Subcutaneous adipose tissue (tissue), 4 donors: ENCODE measurements around the gene EFCAB9. TPM values are rescaled to one million over a fixed set of nuclear protein-coding genes. Genes with fewer than 3 reads are reported as not detected.

Experiments used
- total RNA-seq, 4 donors: library from RNA; depleted of rRNA; stranded (reverse); fragments of >200 nt; gene quantifications; one replicate each; pipeline ENCODE4 v1.1.0, GENCODE V29; 2016
- TF ChIP-seq, protein P1 (sequence below): fragments of 450-650 bp; IDR thresholded peaks from one replicate; pipeline ENCODE4 v1.5.1; 2016; ENCODE audit warnings: low read depth, mild to moderate bottlenecking, control low read depth, antibody characterized with exemption, moderate library complexity

Gene EFCAB9
- total RNA-seq, 4 donors from 2014 or later, result not detected

- TF ChIP-seq, protein P1, sequence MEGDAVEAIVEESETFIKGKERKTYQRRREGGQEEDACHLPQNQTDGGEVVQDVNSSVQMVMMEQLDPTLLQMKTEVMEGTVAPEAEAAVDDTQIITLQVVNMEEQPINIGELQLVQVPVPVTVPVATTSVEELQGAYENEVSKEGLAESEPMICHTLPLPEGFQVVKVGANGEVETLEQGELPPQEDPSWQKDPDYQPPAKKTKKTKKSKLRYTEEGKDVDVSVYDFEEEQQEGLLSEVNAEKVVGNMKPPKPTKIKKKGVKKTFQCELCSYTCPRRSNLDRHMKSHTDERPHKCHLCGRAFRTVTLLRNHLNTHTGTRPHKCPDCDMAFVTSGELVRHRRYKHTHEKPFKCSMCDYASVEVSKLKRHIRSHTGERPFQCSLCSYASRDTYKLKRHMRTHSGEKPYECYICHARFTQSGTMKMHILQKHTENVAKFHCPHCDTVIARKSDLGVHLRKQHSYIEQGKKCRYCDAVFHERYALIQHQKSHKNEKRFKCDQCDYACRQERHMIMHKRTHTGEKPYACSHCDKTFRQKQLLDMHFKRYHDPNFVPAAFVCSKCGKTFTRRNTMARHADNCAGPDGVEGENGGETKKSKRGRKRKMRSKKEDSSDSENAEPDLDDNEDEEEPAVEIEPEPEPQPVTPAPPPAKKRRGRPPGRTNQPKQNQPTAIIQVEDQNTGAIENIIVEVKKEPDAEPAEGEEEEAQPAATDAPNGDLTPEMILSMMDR, result no peak
Observed at GRCh38 chr5:172149073-172149472, 44.9 kb upstream of the EFCAB9 start.

DNA sequence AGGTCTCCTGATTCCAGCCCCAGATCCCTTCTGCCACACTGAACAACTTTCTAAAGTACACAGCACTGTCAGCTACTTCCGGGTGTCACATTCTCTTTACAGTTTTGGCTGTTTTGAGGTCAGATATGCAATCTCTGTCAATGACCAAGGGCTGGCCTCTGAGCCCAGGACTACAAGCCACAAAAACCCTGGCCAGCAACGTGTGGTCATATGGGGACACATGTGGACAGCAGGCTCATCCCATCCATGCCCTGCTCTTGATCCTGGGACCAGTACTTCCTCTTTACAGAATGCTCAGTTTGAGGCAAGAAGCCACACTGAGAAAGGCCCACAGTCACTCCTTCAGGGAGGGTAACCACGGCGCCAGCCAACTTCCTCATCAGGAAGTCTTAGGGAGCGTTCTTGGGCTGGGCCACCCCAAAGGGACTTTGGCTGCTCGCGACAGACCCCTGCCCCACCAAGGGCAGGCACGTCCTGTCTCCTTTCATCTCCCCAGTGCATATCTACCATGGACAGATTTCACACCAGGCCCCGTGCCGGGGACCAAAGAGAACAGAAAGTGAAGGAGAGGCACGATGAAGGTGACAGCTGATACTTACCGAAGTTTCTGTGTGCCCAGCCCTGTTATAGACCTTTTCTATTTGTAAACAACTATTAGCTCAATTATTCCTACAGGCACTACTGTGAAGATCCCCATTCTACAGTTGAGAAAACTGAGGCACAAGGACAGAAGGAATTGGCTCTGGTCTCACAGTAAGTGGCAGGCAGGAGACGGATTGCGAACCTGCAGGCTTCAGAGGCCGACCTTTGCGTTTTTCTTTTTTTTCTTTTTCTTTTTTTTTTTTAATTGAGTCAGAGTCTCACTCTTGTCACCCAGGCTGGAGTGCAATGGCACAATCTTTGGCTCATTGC, 43.2 kb upstream of the EFCAB9 start:
- TF ChIP-seq, protein P1, result no peak

DNA sequence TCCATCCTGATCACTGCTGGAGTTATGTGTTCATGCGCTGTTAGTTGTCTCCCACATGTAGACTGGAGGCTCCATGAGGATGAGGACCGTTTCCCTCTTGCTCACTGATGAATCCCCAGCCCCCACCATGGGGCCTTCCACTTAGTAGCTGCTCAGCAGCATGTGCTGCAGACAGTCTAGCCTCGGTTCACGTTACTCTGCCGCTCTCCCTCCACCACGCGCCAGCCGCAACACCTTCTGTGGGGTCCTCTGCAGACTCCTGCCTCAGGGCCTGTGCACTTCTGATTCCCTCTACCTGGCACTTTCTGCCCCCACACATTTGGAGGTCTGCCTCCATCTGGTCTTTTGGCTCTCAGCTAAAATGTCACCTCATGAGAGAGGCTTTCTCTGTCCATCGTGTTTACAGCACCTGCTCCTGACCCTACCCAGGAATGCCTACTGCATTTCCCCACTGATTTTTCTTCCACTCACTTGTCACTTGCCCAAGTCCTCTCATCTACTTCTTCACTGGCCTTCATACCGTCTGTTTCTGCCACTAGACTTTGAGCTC, 42.2 kb upstream of the EFCAB9 start:
- TF ChIP-seq, protein P1, result no peak

- TF ChIP-seq, protein P1, result no peak
Observed at GRCh38 chr5:172153695-172154094, 40.3 kb upstream of the EFCAB9 start.

DNA sequence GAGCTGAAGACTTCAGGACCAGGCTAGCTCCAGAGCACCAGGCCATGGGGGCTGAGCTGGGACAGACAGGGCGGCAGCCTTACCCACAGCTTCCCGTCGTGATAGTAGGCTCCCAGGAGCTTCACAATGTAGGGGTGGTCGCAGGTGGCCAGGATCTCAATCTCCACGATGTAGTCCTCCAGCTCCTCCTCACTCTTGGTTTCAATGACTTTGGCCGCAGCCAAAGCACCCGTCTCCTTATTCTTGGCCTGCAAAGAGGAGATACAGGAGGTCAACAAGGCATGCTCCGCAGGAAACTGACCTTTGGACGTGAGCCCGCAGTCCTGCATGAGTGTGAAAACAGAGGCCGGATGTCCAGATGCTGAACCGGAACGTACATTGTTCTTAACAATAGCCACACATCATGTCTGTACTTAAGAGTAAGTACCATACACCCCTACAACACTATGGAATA, 37.4 kb upstream of the EFCAB9 start:
- TF ChIP-seq, protein P1, result no peak

- TF ChIP-seq, protein P1, result no peak
Observed at GRCh38 chr5:172159016-172159415, 35.0 kb upstream of the EFCAB9 start.

DNA sequence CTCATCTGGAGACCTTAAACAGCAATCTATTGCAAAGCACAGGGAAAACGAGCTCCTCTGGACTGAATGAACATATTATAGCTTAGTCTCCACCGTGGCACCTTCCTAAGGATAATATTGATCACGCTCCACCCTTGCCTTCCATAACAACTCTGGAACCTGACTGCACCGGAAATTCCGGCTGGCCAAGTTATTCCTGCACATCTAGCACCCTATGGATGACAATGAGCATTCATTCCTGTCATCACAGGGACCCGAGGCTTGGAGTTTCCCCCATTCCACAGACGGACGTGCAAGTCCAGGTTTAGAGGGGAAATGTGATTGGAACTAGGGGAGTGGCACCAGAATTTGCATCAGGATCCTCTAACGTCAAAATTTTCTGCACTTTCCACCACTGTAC, 33.5 kb upstream of the EFCAB9 start:
- TF ChIP-seq, protein P1, result no peak
